Activated naive CD8-positive, alpha-beta T cell treated with anti-CD3 and anti-CD28 coated beads, Interleukin-2, amount 50 U/mL, for 24 hours (primary cell): Measurements from ENCODE around the gene ZDHHC18.
"Not testable (repeated sequence)": the region's sequence is repeated elsewhere in the genome, so short reads cannot be mapped to it uniquely, and the experiment has no call there.

ENCODE experiments used
- ATAC-seq: fragments of 150-1000 bp; cut with Tn5 transposase; one replicate; pipeline ENCODE4 v1.10.0; 2021
- DNase-seq: peaks from one replicate; pipeline ENCODE4 v3.0.0; 2021
- H3K27ac Mint-ChIP-seq: one replicate; pipeline ENCODE4 v1.8.0; 2021; ENCODE audit warnings: mild to moderate bottlenecking, mixed read lengths
- H3K27me3 Mint-ChIP-seq: one replicate; pipeline ENCODE4 v1.8.0; 2021; ENCODE audit warnings: mixed read lengths
- H3K36me3 Mint-ChIP-seq: one replicate; pipeline ENCODE4 v1.8.0; 2021; ENCODE audit warnings: low read depth, mixed read lengths
- H3K4me1 Mint-ChIP-seq: one replicate; pipeline ENCODE4 v1.8.0; 2021; ENCODE audit warnings: mixed read lengths
- H3K4me3 Mint-ChIP-seq: one replicate; pipeline ENCODE4 v1.8.0; 2021; ENCODE audit warnings: mild to moderate bottlenecking, moderate library complexity, mixed read lengths
- H3K9me3 Mint-ChIP-seq: one replicate; pipeline ENCODE4 v1.8.0; 2021; ENCODE audit warnings: mixed read lengths

ZDHHC18 gene

GRCh38 chr1:26787706-26788514, 38.6 kb upstream of the ZDHHC18 start, which contains the start of gene PIGV:
Gene PIGV, plus strand, starts transcription at chr1:26787950. Its CDS starts 2,866 bp downstream, at chr1:26790816.
- DNase-seq: peak; percentile 91
- H3K4me1 Mint-ChIP-seq: peaks cover 78% of the 10 kb centered on the region
- H3K9me3 Mint-ChIP-seq: no peaks in the 10 kb centered on the region
- ATAC-seq: peak; percentile 29
- H3K27me3 Mint-ChIP-seq: peaks cover 1% of the 10 kb centered on the region
- peaks cover 14% of the 10 kb centered on the region for H3K36me3 Mint-ChIP-seq
- H3K27ac Mint-ChIP-seq: peak within 1 kb of the TSS; percentile 94
- H3K4me3 Mint-ChIP-seq: peak within 1 kb of the TSS; percentile 85

- Mint-ChIP-seq H3K4me3 (peak overlapping the region; percentile 85), H3K36me3 (peaks cover 18% of the 10 kb centered on the region), H3K27ac (peak overlapping the region; percentile 94), H3K4me1 (peaks cover 79% of the 10 kb centered on the region), H3K27me3 (peaks cover 1% of the 10 kb centered on the region), H3K9me3 (no peaks in the 10 kb centered on the region)
- peak; percentile 37 for DNase-seq
- no peak for ATAC-seq
Measured at GRCh38 chr1:26788515-26788785, 38.0 kb upstream of the ZDHHC18 start.

GRCh38 chr1:26788836-26789611, 37.5 kb upstream of the ZDHHC18 start:
- H3K36me3 Mint-ChIP-seq: peaks cover 18% of the 10 kb centered on the region

GRCh38 chr1:26789612-26789865, 36.9 kb upstream of the ZDHHC18 start:
- Mint-ChIP-seq H3K4me3 (peak overlapping the region; percentile 85), H3K27ac (peak overlapping the region; percentile 94), H3K36me3 (peaks cover 24% of the 10 kb centered on the region), H3K4me1 (peaks cover 72% of the 10 kb centered on the region), H3K27me3 (peaks cover 1% of the 10 kb centered on the region), H3K9me3 (no peaks in the 10 kb centered on the region)
- no peak for DNase-seq
- ATAC-seq: no peak

More at GRCh38 chr1:26788836-26789611, 37.5 kb upstream of the ZDHHC18 start:
- DNase-seq: peak; percentile 88
- peak overlapping the region; percentile 94 for H3K27ac Mint-ChIP-seq
- peaks cover 75% of the 10 kb centered on the region for H3K4me1 Mint-ChIP-seq
- H3K4me3 Mint-ChIP-seq: peak overlapping the region; percentile 85
- peak; percentile 4 for ATAC-seq
- H3K27me3 Mint-ChIP-seq: peaks cover 1% of the 10 kb centered on the region
- H3K9me3 Mint-ChIP-seq: no peaks in the 10 kb centered on the region

- DNase-seq (no peak), ATAC-seq (peak; percentile 24)
- Mint-ChIP-seq H3K4me1 (peaks cover 68% of the 10 kb centered on the region), H3K27me3 (peaks cover 1% of the 10 kb centered on the region), H3K4me3 (peak overlapping the region; percentile 85), H3K27ac (peak overlapping the region; percentile 94), H3K36me3 (peaks cover 28% of the 10 kb centered on the region), H3K9me3 (no peaks in the 10 kb centered on the region)
Measured at GRCh38 chr1:26789931-26790330, 36.6 kb upstream of the ZDHHC18 start.

- Mint-ChIP-seq H3K27me3 (peaks cover 1% of the 10 kb centered on the region), H3K36me3 (peaks cover 31% of the 10 kb centered on the region), H3K4me3 (peak overlapping the region; percentile 85), H3K27ac (peak overlapping the region; percentile 94), H3K9me3 (no peaks in the 10 kb centered on the region), H3K4me1 (peaks cover 62% of the 10 kb centered on the region)
- peak; percentile 44 for ATAC-seq
- DNase-seq: peak; percentile 41
Measured at GRCh38 chr1:26790551-26790953, 35.9 kb upstream of the ZDHHC18 start.

- Mint-ChIP-seq H3K27ac (peak overlapping the region; percentile 94), H3K27me3 (peaks cover 1% of the 10 kb centered on the region), H3K9me3 (no peaks in the 10 kb centered on the region), H3K4me3 (peak overlapping the region; percentile 85), H3K4me1 (peaks cover 56% of the 10 kb centered on the region), H3K36me3 (peaks cover 31% of the 10 kb centered on the region)
- no peak for ATAC-seq
- DNase-seq: no peak
Measured at GRCh38 chr1:26791148-26791547, 35.3 kb upstream of the ZDHHC18 start.

- Mint-ChIP-seq H3K36me3 (peaks cover 36% of the 10 kb centered on the region), H3K27me3 (peaks cover 1% of the 10 kb centered on the region), H3K9me3 (no peaks in the 10 kb centered on the region), H3K4me1 (peaks cover 51% of the 10 kb centered on the region), H3K4me3 (peak overlapping the region; percentile 85), H3K27ac (peak overlapping the region; percentile 94)
- ATAC-seq: no peak
- DNase-seq: no peak
Measured at GRCh38 chr1:26791626-26792025, 34.9 kb upstream of the ZDHHC18 start.

- H3K36me3 Mint-ChIP-seq: peaks cover 41% of the 10 kb centered on the region
- no peaks in the 10 kb centered on the region for H3K9me3 Mint-ChIP-seq
- ATAC-seq (no peak), DNase-seq (no peak)
- no peak overlapping the region for H3K4me3 Mint-ChIP-seq
- peak overlapping the region; percentile 65 for H3K27ac Mint-ChIP-seq
- H3K4me1 Mint-ChIP-seq: peaks cover 44% of the 10 kb centered on the region
- H3K27me3 Mint-ChIP-seq: no peaks in the 10 kb centered on the region
Measured at GRCh38 chr1:26792924-26793323, 33.6 kb upstream of the ZDHHC18 start.

GRCh38 chr1:26794391-26794790, 32.1 kb upstream of the ZDHHC18 start:
- no peak for ATAC-seq
- no peaks in the 10 kb centered on the region for H3K27me3 Mint-ChIP-seq
- no peaks in the 10 kb centered on the region for H3K9me3 Mint-ChIP-seq
- H3K4me3 Mint-ChIP-seq: no peak overlapping the region
- no peak overlapping the region for H3K27ac Mint-ChIP-seq
- H3K4me1 Mint-ChIP-seq: peaks cover 56% of the 10 kb centered on the region
- H3K36me3 Mint-ChIP-seq: peaks cover 44% of the 10 kb centered on the region
- DNase-seq: no peak

- DNase-seq: no peak
- Mint-ChIP-seq H3K4me1 (peaks cover 58% of the 10 kb centered on the region), H3K4me3 (no peak overlapping the region), H3K27me3 (no peaks in the 10 kb centered on the region), H3K9me3 (no peaks in the 10 kb centered on the region), H3K36me3 (peaks cover 45% of the 10 kb centered on the region), H3K27ac (peak overlapping the region; percentile 64)
- ATAC-seq: no peak
Measured at GRCh38 chr1:26797627-26798026, 28.9 kb upstream of the ZDHHC18 start.

GRCh38 chr1:26799479-26800142, 26.9 kb upstream of the ZDHHC18 start:
- Mint-ChIP-seq H3K27me3 (no peaks in the 10 kb centered on the region), H3K4me3 (peak overlapping the region; percentile 72), H3K9me3 (no peaks in the 10 kb centered on the region), H3K36me3 (peaks cover 29% of the 10 kb centered on the region), H3K4me1 (peaks cover 46% of the 10 kb centered on the region), H3K27ac (peak overlapping the region; percentile 97)
- ATAC-seq (peak; percentile 94), DNase-seq (peak; percentile 25)

GRCh38 chr1:26803932-26804331, 22.6 kb upstream of the ZDHHC18 start:
- H3K36me3 Mint-ChIP-seq, H3K27ac Mint-ChIP-seq, H3K9me3 Mint-ChIP-seq, H3K4me3 Mint-ChIP-seq, H3K27me3 Mint-ChIP-seq, DNase-seq, ATAC-seq: not testable (repeated sequence)
- H3K4me1 Mint-ChIP-seq: peaks cover 33% of the 10 kb centered on the region

GRCh38 chr1:26810105-26810504, 16.4 kb upstream of the ZDHHC18 start:
- not testable (repeated sequence) for H3K27ac Mint-ChIP-seq, H3K36me3 Mint-ChIP-seq, H3K4me3 Mint-ChIP-seq, H3K27me3 Mint-ChIP-seq, H3K9me3 Mint-ChIP-seq
- ATAC-seq (peak; percentile 72), DNase-seq (peak; percentile 76)
- H3K4me1 Mint-ChIP-seq: peaks cover 21% of the 10 kb centered on the region

GRCh38 chr1:26811057-26811456, 15.4 kb upstream of the ZDHHC18 start:
- Mint-ChIP-seq H3K4me1 (peaks cover 21% of the 10 kb centered on the region), H3K27me3 (no peaks in the 10 kb centered on the region), H3K4me3 (no peak overlapping the region), H3K36me3 (no peaks in the 10 kb centered on the region), H3K27ac (no peak overlapping the region), H3K9me3 (no peaks in the 10 kb centered on the region)
- ATAC-seq (no peak), DNase-seq (no peak)
